Activated naive CD4-positive, alpha-beta T cell treated with Interleukin-2 at 50 U/mL for 16 hours (primary cell): ENCODE measurements around the gene OR7A5.
A peak's percentile ranks its signal among the peaks of the same experiment; 100 is the strongest.
"Not testable (repeated sequence)": the region's sequence is repeated elsewhere in the genome, so short reads cannot be mapped to it uniquely, and the experiment has no call there.

Experiments used
- DNase-seq: peaks from one replicate; pipeline ENCODE4 v3.0.0-alpha.2; 2020

The OR7A5 gene

GRCh38 chr19:14835011-14835410 lies at the start of gene OR7A5, which contains the start of gene OR7C1:
OR7A5 (minus strand) TSS chr19:14835185; CDS start chr19:14828241, 6,944 bp downstream.
OR7C1 (minus strand) TSS chr19:14835185; CDS start chr19:14800136, 35,049 bp downstream.
- DNase-seq = no peak

- DNase-seq = no peak
Observed at GRCh38 chr19:14871619-14872230, 36.7 kb upstream of the OR7A5 start.

- no peak for DNase-seq
Observed at GRCh38 chr19:14868497-14868896, 33.5 kb upstream of the OR7A5 start.

GRCh38 chr19:14848822-14849221 lies 13.8 kb upstream of the OR7A5 start, which contains the start of gene OR7A10:
OR7A10 (minus strand) TSS chr19:14848922; CDS start chr19:14841877, 7,045 bp downstream.
- no peak for DNase-seq

GRCh38 chr19:14843578-14843977 lies 8.6 kb upstream of the OR7A5 start:
- DNase-seq = no peak

- DNase-seq = no peak
Observed at GRCh38 chr19:14843169-14843568, 8.2 kb upstream of the OR7A5 start.

- no peak for DNase-seq
Observed at GRCh38 chr19:14840206-14840605, 5.2 kb upstream of the OR7A5 start.

GRCh38 chr19:14837391-14837790 lies 2.4 kb upstream of the OR7A5 start:
- no peak for DNase-seq

- DNase-seq = no peak
Observed at GRCh38 chr19:14830702-14831101, 4.3 kb downstream of the OR7A5 start.

GRCh38 chr19:14826006-14826405 lies 9.0 kb downstream of the OR7A5 start:
- DNase-seq = no peak

GRCh38 chr19:14821937-14822336 lies 13.0 kb downstream of the OR7A5 start:
- DNase-seq = no peak

- DNase-seq = no peak
Observed at GRCh38 chr19:14818588-14818987, 16.4 kb downstream of the OR7A5 start.

- DNase-seq = no peak
Observed at GRCh38 chr19:14817052-14817451, 17.9 kb downstream of the OR7A5 start.

- DNase-seq = no peak
Observed at GRCh38 chr19:14814982-14815652, 19.9 kb downstream of the OR7A5 start.

GRCh38 chr19:14809272-14810057 lies 25.5 kb downstream of the OR7A5 start:
- DNase-seq = no peak

- DNase-seq = no peak
Observed at GRCh38 chr19:14804765-14805164, 30.2 kb downstream of the OR7A5 start.

- DNase-seq = no peak
Observed at GRCh38 chr19:14798760-14799159, 36.2 kb downstream of the OR7A5 start.

GRCh38 chr19:14796021-14796420 lies 39.0 kb downstream of the OR7A5 start:
- DNase-seq = no peak

- no peak for DNase-seq
Observed at GRCh38 chr19:14795078-14795721, 39.8 kb downstream of the OR7A5 start.

- DNase-seq = not testable (repeated sequence)
Observed at GRCh38 chr19:14792250-14792649, 42.7 kb downstream of the OR7A5 start.

GRCh38 chr19:14786421-14786851 lies 48.5 kb downstream of the OR7A5 start:
- DNase-seq = peak; percentile 35

- DNase-seq = not testable (repeated sequence)
Observed at GRCh38 chr19:14785102-14785793, 49.7 kb downstream of the OR7A5 start.
